Astrocyte (in vitro differentiated cells and primary cell): ENCODE data around the gene VDAC2.
"Not testable (repeated sequence)": the region's sequence is repeated elsewhere in the genome, so short reads cannot be mapped to it uniquely, and the experiment has no call there.

ENCODE experiments used
- CTCF ChIP-seq: IDR thresholded peaks from 2 replicates; pipeline ENCODE4 v1.5.1; 2011; ENCODE audit warnings: low read depth, mild to moderate bottlenecking, inconsistent platforms, low read length, moderate library complexity; ENCODE audit not compliant: insufficient read depth
- EZH2 ChIP-seq: IDR thresholded peaks from 2 replicates; pipeline ENCODE4 v1.6.1; 2012; ENCODE audit warnings: mild to moderate bottlenecking, low read length, inconsistent platforms; ENCODE audit not compliant: insufficient read depth

DNA sequence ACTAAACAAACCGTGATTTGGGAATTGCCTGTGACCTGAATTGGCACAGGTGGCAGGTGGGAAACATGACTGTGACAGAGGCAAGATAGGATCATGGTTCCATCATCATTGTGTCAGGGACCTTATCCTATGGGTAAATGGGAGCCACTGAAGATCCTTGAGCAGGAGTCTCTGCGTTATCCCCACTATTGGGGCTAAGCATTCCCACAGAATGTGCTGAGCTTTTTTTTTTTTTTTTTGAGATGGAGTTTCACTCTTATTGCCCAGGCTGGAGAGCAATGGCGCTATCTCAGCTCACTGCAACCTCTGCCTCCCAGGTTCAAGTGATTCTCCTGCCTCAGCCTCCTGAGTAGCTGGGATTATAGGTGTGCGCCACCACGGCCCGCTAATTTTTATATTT lies 10.6 kb upstream of the VDAC2 start:
- not testable (repeated sequence) for TF ChIP-seq CTCF, EZH2
